Measurements from ENCODE around the gene KIF1B.

Gene KIF1B

DNA sequence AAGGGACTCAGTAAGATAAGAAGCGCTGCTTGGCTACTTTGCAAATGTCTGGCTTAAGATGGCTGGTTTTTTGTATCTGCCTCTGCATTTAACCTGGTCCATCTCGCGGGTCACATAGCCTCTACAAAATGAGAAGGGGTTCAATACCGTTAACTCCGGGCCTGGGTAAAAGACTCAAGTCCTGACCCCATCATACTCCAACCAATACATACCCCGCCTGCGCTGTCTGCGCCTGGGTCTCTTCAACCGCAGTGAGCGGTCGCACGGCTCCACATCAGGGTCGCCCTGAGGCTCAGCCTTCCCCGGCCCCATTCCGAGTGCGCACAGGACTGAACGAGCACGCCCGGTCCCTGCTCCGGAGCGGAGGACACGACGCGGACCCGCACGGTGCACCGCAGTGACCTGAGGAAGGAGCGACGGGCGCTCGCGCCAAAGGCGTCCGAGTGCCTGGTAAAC lies 187.9 kb downstream of the KIF1B start:
- TF ChIP-seq ZC3H10 (CRISPR knock-in tag; IDR thresholded peaks at IDR 0.05) (no peak), TSHZ2 (CRISPR knock-in tag; IDR thresholded peaks at IDR 0.05) (0 out of 2 replicates have a peak, but pooled peaks have one; percentile 17), TOX (CRISPR knock-in tag; IDR thresholded peaks at IDR 0.05; ENCODE audit: borderline replicate concordance) (no peak)
- peak; percentile 68 for ATAC-seq

GRCh38 chr1:10398734-10399443 lies 188.5 kb downstream of the KIF1B start, which contains the start of gene PGD:
PGD (plus strand) TSS chr1:10399064; CDS start chr1:10399118, 54 bp downstream.
- ATAC-seq = peak; percentile 97
- no peak for TF ChIP-seq POU6F1 (CRISPR knock-in tag; IDR thresholded peaks at IDR 0.05; ENCODE audit: borderline replicate concordance, low read depth)
- TF ChIP-seq ISL1 (CRISPR knock-in tag; IDR thresholded peaks at IDR 0.05) = no peak
- TF ChIP-seq ESRRG (CRISPR knock-in tag; IDR thresholded peaks at IDR 0.05) = no peak
- TF ChIP-seq RARB (CRISPR knock-in tag; IDR thresholded peaks at IDR 0.05) = no peak
- no peak for TF ChIP-seq TOX (CRISPR knock-in tag; IDR thresholded peaks at IDR 0.05; ENCODE audit: borderline replicate concordance)
- no peak for TF ChIP-seq CSDC2 (CRISPR knock-in tag; IDR thresholded peaks at IDR 0.05)
- TF ChIP-seq ARNTL (CRISPR knock-in tag; IDR thresholded peaks at IDR 0.05; ENCODE audit: borderline replicate concordance, low read depth) = no peak
- TF ChIP-seq ZNF8 (CRISPR knock-in tag; IDR thresholded peaks at IDR 0.05) = no peak
- TF ChIP-seq TSHZ2 (CRISPR knock-in tag; IDR thresholded peaks at IDR 0.05) = no peak
- no peak; the same call in 1 of the 2 replicates for TF ChIP-seq TCF4 (CRISPR knock-in tag; IDR thresholded peaks at IDR 0.05; ENCODE audit: borderline replicate concordance)
- TF ChIP-seq ZC3H10 (CRISPR knock-in tag; IDR thresholded peaks at IDR 0.05) = no peak
- no peak for TF ChIP-seq PPARA (CRISPR knock-in tag; IDR thresholded peaks at IDR 0.05; ENCODE audit: borderline replicate concordance)
- no peak for TF ChIP-seq ZFP3 (CRISPR knock-in tag; IDR thresholded peaks at IDR 0.05)
- TF ChIP-seq GLIS3 (CRISPR knock-in tag; IDR thresholded peaks at IDR 0.05) = no peak
- no peak for TF ChIP-seq BACH2 (CRISPR knock-in tag; IDR thresholded peaks at IDR 0.05; ENCODE audit: borderline replicate concordance)
- TF ChIP-seq ZFP30 (CRISPR knock-in tag; IDR thresholded peaks at IDR 0.05) = no peak
- TF ChIP-seq SNAI2 (CRISPR knock-in tag; IDR thresholded peaks at IDR 0.05) = no peak

DNA sequence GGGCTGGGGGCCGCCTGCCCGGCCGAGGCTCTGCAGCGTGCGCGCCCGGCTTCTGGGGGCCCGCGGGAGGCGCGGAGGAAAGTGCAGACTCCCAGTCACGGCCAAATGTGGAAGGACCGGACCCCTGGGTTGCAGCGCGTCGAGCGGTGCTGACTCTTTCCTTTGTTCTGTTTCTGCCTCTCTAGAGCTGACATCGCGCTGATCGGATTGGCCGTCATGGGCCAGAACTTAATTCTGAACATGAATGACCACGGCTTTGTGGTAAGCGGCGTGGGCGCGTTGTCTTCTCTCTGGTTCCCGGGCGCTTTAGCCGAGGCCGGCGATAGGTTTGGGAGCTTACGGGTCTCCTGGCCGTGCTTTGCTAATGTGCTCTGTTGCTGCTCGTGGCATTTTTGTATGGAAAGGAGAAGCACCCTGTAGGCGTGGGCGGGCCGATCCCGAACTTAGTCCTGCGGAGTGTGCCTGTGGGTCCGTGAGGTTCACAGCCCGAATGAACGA lies 189.1 kb downstream of the KIF1B start:
- TF ChIP-seq ISL1 (CRISPR knock-in tag; IDR thresholded peaks at IDR 0.05) (no peak), ESRRG (CRISPR knock-in tag; IDR thresholded peaks at IDR 0.05) (no peak)
- no peak; the same call in 2 of the 3 replicates for ATAC-seq

DNA sequence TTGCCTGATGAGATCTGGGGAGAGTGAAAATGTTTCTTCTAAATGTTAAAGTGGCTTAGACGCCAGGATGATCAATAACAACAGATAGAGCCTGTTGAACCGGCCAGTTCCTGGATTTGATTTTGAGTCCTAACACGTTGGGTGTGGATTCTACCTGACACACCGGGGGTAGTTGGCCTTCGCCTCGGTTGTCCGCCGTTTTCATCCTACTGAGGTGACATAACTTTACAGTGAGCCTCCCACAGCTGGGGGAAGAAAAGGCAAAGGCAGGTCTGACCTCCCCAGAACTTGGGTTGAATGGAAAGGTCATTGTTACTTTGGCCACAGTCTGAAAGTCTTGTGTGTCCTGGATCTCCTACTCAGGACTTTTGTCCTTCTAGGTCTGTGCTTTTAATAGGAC lies 189.6 kb downstream of the KIF1B start:
- no peak for ATAC-seq
- TF ChIP-seq ZFP30 (CRISPR knock-in tag; IDR thresholded peaks at IDR 0.05) = no peak
- TF ChIP-seq RARB (CRISPR knock-in tag; IDR thresholded peaks at IDR 0.05) = no peak
- no peak for TF ChIP-seq BACH2 (CRISPR knock-in tag; IDR thresholded peaks at IDR 0.05; ENCODE audit: borderline replicate concordance)
- TF ChIP-seq OSR1 (CRISPR knock-in tag; IDR thresholded peaks at IDR 0.05) = no peak
- no peak for TF ChIP-seq ZNF565 (CRISPR knock-in tag; conservative IDR thresholded peaks at IDR 0.05; ENCODE audit: low read depth)
- TF ChIP-seq ZFP3 (CRISPR knock-in tag; IDR thresholded peaks at IDR 0.05) = no peak
- no peak for TF ChIP-seq TOX (CRISPR knock-in tag; IDR thresholded peaks at IDR 0.05; ENCODE audit: borderline replicate concordance)
- no peak for TF ChIP-seq PPARA (CRISPR knock-in tag; IDR thresholded peaks at IDR 0.05; ENCODE audit: borderline replicate concordance)
- TF ChIP-seq, protein P1, sequence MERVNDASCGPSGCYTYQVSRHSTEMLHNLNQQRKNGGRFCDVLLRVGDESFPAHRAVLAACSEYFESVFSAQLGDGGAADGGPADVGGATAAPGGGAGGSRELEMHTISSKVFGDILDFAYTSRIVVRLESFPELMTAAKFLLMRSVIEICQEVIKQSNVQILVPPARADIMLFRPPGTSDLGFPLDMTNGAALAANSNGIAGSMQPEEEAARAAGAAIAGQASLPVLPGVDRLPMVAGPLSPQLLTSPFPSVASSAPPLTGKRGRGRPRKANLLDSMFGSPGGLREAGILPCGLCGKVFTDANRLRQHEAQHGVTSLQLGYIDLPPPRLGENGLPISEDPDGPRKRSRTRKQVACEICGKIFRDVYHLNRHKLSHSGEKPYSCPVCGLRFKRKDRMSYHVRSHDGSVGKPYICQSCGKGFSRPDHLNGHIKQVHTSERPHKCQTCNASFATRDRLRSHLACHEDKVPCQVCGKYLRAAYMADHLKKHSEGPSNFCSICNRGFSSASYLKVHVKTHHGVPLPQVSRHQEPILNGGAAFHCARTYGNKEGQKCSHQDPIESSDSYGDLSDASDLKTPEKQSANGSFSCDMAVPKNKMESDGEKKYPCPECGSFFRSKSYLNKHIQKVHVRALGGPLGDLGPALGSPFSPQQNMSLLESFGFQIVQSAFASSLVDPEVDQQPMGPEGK (CRISPR knock-in tag; IDR thresholded peaks at IDR 0.05; ENCODE audit: borderline replicate concordance) = no peak
- TF ChIP-seq TSHZ2 (CRISPR knock-in tag; IDR thresholded peaks at IDR 0.05) = no peak
- no peak for TF ChIP-seq ESRRG (CRISPR knock-in tag; IDR thresholded peaks at IDR 0.05)
- no peak for TF ChIP-seq ISL1 (CRISPR knock-in tag; IDR thresholded peaks at IDR 0.05)
- TF ChIP-seq TCF4 (CRISPR knock-in tag; IDR thresholded peaks at IDR 0.05; ENCODE audit: borderline replicate concordance) = no peak
- TF ChIP-seq ARNTL (CRISPR knock-in tag; IDR thresholded peaks at IDR 0.05; ENCODE audit: borderline replicate concordance, low read depth) = no peak

Measured in SK-N-SH treated with all-trans-retinoic acid at 6 μM for 48 hours (cell line).